ENCODE data around the gene MMP25.

Gene MMP25

GRCh38 chr16:3086596-3087242 lies 40.4 kb downstream of the MMP25 start:
- TF ChIP-seq, protein P1, sequence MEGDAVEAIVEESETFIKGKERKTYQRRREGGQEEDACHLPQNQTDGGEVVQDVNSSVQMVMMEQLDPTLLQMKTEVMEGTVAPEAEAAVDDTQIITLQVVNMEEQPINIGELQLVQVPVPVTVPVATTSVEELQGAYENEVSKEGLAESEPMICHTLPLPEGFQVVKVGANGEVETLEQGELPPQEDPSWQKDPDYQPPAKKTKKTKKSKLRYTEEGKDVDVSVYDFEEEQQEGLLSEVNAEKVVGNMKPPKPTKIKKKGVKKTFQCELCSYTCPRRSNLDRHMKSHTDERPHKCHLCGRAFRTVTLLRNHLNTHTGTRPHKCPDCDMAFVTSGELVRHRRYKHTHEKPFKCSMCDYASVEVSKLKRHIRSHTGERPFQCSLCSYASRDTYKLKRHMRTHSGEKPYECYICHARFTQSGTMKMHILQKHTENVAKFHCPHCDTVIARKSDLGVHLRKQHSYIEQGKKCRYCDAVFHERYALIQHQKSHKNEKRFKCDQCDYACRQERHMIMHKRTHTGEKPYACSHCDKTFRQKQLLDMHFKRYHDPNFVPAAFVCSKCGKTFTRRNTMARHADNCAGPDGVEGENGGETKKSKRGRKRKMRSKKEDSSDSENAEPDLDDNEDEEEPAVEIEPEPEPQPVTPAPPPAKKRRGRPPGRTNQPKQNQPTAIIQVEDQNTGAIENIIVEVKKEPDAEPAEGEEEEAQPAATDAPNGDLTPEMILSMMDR (IDR thresholded peaks at IDR 0.05; ENCODE audit: extremely low read depth, missing control alignments), result no peak
- DNase-seq (ENCODE audit: low spot score), result peak; percentile 4

- peak; percentile 42 for DNase-seq (ENCODE audit: low spot score)
- TF ChIP-seq, protein P1 (IDR thresholded peaks at IDR 0.05; ENCODE audit: extremely low read depth, missing control alignments), result peak; percentile 43
Measured at GRCh38 chr16:3087243-3088235, 41.2 kb downstream of the MMP25 start.

DNA sequence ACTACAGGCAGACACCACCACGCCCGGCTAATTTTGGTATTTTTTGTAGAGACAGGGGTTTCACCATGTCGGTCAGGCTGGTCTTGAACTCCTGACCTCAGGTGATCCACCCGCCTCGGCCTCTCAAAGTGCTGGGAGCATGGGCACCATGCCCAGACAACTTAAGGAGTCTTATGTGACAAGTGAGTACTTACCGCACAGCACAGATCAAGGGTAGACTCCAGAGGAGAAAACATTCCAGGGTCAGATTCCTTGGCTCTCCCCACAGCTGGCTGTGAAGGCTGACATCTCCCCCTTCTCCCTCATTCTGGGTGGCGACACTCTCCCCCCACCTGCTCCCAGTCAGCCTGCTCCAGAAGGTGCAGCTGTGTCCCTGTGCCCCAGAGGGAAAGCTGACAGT lies 42.1 kb downstream of the MMP25 start:
- DNase-seq (ENCODE audit: low spot score), result peak; percentile 10
- TF ChIP-seq, protein P1 (IDR thresholded peaks at IDR 0.05; ENCODE audit: extremely low read depth, missing control alignments), result no peak

DNA sequence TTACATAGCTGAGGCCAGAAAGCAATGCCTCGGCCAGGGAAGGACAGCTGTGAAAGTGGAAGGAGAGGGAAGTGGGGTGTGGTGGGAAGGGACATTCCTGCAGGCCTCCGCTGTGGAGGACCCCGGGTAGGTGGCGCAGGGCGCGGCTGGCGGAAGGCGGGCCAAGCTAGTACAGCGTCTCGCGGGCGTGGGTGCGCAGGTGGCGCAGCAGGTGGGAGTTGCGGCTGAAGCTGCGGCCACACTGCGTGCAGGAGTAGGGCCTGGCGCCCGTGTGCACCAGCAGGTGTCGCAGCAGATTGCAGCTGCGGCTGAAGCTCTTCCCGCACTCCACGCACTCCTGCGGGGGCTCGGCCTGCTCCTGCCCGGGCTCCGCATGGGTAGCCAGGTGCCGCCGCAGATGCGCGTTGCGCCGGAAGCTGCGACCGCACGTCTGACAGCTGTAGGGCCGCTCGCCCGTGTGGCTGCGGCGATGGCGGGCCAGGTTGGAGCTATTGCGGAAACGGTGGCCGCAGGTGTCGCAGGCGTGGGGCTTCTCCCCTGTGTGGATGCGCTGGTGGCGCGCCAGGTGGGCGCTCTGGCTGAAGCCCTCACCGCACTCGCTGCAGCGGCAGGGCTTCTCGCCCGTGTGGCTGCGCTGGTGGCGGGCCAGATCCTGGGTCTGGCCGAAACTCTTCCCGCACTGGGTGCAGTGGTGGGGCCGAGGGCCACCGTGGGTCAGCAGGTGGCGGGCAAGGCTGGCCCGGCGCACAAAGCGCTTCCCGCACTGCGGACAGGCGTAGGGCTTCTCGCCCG lies 42.8 kb downstream of the MMP25 start:
- DNase-seq (ENCODE audit: low spot score), result peak; percentile 10

DNA sequence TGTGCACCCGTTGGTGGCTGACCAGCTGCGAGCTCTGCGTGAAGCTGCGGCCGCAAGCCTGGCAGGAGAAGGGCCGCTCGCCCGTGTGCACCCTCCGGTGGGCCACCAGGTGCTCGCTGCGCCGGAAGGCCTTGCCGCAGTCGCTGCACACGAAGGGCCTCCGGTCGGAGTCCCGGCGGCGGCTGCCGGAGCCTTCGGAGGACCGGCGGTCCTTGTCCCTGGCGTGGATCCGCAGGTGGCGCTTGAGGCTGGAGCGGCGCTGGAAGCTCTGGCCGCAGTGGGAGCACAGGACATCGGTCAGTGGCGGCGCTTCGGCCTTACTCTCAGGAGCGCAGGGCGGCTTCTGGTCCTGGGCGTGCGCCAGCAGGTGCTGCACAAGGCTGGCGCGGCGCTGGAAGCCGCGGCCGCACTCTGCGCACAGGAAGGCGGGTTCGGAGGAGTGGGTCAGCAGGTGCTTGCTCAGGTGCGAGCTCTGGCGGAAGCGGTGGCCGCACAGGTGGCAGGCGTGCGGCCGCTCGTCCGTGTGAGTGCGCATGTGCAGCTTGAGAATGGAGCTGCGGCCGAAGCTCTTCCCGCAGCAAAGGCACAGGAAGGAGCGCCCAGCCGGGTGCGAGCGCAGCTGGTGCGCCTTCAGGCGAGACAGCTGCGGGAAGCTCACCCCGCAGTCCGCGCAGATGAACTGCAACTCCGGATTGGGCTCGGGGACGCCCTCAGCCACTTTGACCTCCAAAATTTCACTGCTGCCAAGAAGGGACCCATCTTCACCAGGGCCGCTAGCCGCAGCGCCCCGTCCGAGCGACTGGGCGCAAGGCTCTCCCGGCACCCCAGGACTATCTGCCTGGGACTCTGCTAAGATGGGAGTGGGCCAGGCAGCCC lies 43.6 kb downstream of the MMP25 start:
- TF ChIP-seq, protein P1 (IDR thresholded peaks at IDR 0.05; ENCODE audit: extremely low read depth, missing control alignments), result no peak
- DNase-seq (ENCODE audit: low spot score), result peak; percentile 25

More for the DNA sequence above, 42.8 kb downstream of the MMP25 start:
- TF ChIP-seq, protein P1 (IDR thresholded peaks at IDR 0.05; ENCODE audit: extremely low read depth, missing control alignments), result no peak

DNA sequence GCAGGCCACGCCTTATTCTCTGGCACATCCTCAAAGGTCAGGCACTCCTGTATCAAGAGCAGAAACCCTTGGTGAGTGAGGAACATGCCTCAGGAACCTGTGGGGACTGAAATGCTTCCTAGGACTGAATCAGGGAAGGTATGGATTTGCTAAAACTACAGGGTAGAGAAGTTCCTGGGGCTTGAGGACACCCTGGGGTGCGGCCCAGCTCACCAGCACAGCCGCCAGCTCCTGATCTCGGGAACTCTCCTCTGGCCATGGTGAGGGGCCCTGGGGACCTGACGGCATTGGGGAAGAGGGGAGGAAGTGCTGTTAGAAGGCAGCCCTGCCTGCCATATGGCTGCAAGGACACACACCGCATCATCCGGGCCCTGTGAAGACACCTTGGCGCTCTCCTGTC lies 45.2 kb downstream of the MMP25 start:
- DNase-seq (ENCODE audit: low spot score), result peak; percentile 18
- TF ChIP-seq, protein P1 (IDR thresholded peaks at IDR 0.05; ENCODE audit: extremely low read depth, missing control alignments), result no peak

All from GM20000 (cell line).